Stimulated activated naive CD8-positive, alpha-beta T cell treated with anti-CD3 and anti-CD28 coated beads, Interleukin-15, Interleukin-2, amounts not matched to agents 100 U/mL and 50 U/mL, for 24 hours (primary cell): ENCODE results near the gene RARA.

Experiments used
- ATAC-seq: fragments of 150-1000 bp; cut with Tn5 transposase; one replicate; pipeline ENCODE4 v1.10.0; 2021
- DNase-seq: peaks from one replicate; pipeline ENCODE4 v3.0.0; 2021

The RARA gene

DNA sequence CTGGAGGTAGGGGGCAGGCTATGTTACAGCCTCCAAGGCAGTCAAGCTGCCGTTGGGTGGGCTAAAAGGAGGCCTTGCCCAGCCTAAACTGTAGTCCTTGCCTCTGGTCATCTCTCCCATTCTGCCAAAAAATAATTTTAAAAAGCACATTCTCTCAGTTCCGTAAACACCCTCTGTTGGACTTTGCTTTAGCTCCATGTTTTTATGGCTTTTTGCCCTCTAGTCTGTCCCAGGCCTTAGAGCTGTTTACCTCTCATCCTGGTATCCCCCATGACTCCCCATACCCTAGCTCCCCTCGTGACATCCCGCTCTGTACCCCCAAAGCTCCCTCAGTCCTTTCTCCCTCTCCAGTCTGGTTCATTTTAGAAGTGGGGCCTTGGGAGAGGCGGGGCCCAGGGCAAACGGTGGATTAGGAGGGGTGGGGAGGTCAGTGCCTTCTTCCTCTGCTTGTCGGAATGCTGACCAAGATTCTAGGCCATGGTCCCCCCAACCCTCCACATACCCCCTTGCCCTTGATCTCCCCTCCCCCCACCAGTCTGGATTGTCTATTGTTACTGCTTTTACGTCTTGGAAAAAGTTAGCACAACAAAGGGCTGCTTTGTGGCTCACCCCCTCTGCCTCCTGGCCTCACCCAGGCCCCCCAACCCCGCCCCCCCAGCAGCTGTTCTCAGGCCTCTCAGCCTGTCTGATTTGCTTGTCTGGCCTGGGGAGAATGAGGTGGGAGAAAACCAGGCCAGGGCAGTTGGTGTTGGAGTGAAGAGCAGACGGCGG is 37.2 kb downstream of the RARA start:
- no peak for ATAC-seq
- no peak for DNase-seq

DNA sequence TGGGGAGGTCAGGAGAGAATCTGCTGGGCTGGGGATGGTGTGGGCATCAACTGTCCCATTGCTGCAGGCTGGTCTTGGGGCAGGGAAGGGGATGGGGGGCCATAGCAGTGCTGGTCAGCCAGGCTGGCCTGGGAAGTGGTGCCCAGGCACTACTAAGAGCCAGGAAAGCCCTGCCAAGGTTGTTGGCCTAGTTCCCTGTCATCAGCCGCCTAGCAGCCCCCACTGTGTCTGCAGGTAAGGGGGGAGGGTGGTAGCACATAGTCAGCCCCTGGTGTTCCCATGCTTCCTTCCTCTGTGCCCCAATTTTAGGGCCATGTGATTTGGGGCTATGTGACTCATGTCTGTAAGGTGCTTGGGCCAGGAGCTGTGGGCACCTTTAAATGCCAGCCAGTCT is 37.8 kb downstream of the RARA start:
- DNase-seq = no peak

DNA sequence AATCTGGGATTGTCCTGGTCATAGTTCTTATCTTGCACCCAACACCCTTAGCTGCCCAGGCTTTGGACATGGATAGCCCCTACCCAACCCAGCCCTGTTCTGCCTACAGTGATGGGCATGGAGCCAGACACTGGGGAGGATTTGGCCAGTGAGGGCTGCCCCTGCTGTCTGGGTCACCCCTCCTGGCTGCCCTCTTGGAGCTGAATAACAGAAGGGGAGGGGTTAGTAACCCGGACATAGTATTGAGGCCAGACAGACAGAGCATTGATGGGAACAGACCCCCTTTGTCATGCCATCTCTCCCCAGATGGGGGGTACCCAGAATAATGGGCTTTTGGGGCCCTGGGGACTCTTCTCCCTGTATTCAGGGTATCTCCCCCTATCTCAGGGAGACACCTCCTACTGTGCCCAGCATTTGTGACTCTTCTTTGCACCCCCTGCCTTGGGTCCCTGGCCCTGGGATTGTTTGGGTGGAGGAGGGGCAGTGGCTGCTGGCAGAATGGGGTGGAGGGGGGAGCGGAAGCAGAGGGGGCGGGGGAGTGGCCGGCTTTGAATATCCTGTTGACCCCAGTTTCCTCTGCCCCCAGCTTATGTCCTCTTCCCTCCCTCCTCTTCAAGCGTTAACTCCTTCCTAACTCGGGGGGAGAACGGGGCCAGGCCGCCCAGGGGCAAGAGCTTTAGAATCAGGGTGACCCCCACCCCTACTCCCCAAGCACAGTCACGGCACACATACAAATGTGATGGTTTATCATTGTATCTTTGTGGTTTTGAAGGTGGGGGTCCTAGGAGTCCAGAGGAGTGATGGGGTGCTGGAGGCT is 38.5 kb downstream of the RARA start:
- no peak for DNase-seq
- no peak for ATAC-seq

More for the DNA sequence above, 37.8 kb downstream of the RARA start:
- ATAC-seq = no peak

DNA sequence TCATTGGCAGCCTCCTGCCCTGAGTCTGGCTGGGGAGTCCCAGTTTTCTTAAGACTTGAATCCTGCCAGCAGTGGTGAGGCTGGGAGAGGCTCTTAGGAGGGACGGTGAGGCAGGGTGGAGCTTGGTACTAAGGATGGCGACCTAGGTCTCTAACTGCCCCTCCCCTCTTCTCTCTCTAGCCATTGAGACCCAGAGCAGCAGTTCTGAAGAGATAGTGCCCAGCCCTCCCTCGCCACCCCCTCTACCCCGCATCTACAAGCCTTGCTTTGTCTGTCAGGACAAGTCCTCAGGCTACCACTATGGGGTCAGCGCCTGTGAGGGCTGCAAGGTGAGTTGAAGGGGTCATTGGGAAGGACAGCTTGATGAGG is 39.1 kb downstream of the RARA start:
- DNase-seq = no peak
- no peak for ATAC-seq

DNA sequence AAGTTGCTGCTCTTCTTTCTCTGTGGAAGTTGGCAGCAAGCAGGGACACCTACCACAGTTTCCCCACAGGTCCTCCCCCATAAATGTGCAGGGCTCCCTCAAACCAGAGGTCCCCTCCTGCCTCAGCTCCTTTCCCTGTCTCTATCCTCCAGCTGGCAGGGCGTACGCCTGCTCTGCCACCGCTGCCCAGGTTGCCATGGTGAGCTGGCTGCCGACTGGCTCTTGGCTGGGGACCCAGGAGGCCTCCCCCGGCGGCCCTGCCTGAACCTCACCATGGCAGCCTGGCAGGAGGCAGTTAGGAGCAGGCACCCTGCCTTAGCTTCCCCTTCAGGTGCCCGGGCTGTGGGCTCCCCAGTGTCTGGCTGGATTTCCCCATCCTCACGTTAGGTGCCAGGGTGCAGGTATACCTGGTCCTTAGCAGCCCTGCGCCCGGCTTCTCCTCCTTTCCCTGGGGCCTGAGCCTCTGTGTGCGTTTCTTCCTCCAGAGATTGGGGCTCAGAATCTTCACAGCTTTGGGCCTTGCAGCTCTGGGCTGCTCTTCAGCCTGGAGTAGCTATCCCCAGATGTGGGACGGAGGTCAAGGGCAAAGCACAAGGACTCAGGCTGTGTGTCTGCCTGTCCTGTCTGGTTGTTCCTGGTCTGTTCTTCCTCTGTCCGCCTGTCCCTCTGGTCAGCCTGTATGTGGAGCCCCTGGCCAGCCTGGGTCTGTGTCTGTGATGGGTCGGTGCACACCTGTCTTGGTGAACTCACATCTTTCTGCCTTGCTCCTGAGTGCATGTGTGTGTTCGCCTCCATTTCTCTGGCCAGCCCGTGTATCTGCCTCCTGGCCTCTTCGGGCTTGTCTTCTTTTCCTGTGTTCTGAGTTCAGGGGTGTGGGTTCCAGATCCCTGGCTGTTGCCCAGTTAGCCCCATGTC is 39.8 kb downstream of the RARA start:
- ATAC-seq (no peak), DNase-seq (no peak)

DNA sequence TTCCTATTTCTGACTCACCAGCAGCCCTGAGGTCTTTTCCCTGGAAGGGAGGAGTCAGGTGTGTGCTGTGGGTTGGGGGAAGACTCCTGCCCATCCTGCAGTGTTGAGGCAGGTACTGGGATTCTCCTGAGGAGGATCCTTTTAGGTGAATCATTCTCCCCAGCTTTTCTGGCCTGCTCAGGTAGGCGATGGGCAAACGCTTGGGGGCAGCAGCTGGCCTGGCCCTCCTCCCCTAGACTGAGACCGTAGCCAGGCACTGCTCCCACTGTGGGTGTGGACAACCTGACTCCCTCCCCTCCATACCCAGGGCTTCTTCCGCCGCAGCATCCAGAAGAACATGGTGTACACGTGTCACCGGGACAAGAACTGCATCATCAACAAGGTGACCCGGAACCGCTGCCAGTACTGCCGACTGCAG is 40.5 kb downstream of the RARA start:
- DNase-seq (no peak), ATAC-seq (no peak)

DNA sequence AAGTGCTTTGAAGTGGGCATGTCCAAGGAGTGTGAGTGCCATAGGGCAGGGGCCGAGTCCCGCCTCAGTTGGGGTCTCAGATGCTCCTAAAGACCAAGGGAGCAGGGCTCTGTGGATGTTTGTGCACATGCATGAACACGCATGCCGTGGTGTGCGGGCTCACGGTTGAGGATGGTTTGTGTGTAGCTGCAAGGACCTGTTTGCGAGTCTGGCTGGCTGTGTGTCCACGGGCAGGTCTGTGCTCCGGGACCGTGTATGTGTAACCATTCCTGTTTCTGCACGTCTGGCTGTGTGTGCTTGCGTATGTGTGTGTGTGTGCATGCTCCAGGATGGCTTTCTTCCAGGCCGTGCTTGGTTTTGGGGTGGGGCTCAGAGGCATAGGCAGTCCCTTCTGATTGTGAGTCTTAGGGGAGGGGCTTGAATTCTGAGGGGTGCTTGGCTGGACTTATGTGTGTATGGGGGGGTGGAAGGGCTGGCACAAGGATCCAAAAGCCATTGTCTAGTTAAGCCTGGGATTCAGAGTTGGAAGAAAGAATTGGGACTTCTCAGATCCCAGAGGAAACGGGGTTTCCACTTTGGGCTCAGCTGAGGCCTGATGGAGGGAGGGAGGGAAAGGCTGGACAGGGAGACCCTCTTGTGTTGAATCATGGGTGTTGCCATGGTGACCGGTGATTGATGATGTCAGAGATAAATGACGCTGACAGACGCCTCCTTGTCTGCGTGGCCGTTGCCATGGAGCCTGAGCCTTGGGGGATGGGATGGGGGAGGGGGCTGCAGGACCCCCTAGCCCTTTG is 41.1 kb downstream of the RARA start:
- no peak for DNase-seq
- ATAC-seq = no peak

DNA sequence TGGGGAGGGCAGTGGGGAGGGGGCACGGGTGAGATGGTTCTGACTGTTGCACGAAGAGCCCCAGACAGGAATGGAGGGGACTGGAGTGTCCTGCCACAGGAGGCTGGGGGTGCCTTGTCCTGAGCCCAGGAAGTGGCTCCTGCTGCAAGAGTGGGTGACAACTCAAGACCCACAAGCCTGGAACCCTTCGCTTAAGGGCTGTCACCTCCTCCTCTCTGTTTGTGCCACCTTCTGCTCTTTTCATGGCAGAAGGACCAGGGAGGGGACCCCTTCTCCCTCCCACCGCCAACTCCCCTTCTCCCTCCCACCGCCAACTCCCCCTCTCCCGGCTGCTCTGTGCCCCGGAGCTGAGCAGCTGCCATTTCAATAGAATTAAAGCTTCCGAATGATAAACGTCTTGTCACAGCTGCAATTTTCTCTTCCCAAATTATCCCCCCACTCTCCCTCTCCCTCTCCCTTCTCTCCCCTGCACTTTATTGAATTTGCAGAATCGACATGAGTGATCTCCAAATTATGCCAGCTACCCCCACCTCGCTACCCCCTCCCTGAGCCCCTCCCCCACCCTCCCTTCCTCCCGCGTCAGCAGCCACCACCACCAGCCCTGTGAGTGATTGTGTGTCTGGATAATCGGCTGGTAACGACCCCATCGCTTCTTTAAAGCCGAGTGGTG is 41.8 kb downstream of the RARA start:
- DNase-seq = no peak
- no peak for ATAC-seq

DNA sequence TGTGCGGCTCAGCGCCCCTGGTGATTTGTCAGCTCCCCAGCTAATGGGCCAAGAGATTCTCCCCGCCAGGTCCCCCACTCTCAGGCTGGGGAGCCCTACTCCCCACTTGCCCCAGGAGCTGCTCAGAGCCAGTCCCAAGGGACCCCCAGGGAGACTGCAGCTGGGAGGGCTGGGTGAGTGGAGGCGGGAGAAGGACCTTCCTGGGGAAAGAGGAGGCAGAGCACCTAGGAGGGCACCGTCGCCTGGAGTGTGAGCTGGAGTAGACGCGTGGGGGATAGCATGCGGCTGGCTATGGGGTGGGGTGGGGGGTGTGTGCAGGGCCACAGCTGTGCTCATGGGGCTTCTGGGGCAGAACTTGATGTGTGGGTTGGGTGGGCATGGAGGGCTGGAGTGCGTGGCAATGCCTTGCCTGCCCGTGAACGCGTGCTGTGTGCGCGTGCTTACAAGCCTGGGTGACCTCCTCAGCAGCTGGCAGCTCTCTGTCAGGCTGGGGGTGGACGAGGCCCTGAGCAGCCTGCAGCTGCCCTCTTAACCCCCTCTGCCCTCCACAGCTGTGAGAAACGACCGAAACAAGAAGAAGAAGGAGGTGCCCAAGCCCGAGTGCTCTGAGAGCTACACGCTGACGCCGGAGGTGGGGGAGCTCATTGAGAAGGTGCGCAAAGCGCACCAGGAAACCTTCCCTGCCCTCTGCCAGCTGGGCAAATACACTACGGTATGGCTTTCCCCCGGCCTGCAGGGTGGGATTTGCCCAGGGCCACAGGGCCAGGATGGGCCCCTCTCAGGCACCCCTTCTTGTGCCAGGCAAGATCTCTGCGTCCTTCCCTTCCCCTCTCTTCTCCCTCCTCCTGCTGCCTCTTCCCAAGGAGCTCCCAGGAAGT is 42.6 kb downstream of the RARA start:
- DNase-seq = no peak
- no peak for ATAC-seq

DNA sequence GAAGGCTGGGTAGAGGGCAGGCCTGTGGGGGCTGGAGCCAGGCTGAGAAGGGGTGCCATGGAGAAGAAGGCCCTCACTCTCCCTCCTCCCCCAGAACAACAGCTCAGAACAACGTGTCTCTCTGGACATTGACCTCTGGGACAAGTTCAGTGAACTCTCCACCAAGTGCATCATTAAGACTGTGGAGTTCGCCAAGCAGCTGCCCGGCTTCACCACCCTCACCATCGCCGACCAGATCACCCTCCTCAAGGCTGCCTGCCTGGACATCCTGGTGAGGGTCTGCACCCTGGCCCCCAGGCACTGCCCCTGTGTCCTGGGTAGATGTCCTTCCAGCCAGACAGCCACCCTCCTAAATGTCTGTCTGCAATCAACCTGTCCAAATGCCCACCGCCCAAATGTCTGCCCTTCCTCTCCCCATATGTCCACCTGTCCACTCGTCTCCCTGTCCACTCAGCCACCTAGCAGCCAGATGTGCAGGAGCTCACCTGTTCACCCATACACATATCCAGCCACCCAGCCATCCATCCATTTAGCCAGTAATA is 43.3 kb downstream of the RARA start:
- ATAC-seq (no peak), DNase-seq (no peak)

DNA sequence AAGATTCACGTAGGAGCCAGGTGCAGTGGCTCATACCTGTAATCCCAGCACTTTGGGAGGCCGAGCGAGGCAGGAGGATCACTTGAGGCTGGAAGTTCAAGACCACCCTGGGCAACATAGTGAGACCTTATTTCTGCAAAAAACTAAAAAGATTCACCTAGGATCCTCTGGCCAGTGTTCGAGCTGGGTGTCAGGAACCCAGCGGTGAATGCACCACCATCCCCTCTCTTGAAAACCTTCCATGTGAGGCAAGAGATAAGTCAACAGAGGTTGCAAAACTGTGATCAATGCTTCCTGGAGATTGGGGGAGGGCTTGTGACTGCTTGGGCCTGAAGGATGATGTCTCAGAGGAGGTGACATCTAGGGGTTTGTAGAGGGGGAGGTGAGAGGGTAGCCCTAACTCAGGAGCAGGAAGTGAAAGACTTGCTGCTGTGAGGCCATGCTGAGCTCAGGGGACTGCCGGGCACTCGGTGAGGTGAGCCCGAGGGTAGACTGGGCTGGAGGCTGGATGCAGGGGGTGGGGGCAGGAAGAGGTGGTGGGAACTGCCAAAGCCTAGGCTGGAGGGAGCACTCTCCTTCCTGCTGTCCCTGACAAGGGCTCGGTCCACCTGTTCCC is 43.9 kb downstream of the RARA start:
- DNase-seq = no peak
- ATAC-seq = no peak

DNA sequence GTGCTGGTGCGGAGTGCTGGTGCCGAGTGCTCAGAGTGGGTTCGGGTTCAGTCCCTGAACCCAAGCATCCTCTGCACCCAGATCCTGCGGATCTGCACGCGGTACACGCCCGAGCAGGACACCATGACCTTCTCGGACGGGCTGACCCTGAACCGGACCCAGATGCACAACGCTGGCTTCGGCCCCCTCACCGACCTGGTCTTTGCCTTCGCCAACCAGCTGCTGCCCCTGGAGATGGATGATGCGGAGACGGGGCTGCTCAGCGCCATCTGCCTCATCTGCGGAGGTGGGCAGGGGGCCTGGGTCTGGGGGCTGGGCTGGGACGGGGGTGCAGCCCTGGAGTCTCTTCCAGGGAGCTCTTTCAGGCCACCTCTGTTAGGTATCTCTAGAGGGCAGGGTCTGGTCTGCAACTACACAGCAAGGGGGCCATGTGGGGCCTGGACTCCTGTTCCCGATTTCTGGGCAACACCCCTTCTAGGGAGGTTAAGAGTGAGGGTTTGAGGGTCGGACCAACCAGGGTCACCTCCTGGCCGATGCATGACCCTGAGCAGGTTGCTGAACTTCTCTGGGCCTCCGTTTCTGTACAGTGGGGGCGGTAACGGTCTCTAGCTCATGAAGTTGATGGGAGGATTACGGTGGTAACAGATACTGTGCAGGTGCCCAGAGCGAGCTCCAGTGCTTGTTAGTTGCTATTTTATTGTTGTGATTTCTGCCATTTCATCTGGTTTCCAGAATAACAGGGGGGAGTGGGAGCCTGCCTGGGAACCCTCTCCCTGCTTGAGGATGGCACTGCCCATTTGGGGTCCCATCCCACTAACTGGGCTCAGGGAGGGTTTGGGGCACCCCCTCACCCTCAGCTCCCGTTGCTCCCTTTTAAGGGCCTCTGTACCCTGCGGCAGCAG is 45.5 kb downstream of the RARA start:
- ATAC-seq = no peak
- no peak for DNase-seq

DNA sequence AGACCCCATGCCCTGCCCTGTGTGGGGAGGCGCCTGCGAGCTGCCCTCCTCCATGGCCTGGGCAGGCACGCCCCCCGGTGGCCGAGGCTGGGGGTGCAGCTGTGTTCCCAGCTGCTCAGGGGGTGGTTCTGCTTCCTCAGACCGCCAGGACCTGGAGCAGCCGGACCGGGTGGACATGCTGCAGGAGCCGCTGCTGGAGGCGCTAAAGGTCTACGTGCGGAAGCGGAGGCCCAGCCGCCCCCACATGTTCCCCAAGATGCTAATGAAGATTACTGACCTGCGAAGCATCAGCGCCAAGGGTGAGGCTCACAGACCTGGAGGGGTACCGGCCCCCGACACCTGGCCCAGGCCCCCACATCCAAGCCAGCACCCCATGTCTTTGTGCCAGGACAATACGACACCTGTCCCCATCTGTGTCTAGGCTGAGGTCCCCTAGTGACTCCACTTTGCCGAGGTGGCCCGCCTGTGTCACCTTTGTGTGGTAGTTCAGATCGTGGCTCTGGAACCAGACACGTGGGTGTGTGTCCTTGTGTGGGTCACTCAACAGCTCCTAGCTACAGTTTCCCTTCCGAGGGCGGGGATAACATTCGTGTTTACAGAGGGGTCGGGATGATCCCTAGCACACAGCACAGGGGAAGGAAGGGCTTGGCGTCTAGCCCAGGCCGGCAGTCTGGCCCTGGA is 46.3 kb downstream of the RARA start:
- peak; percentile 62 for ATAC-seq
- DNase-seq = peak; percentile 90

DNA sequence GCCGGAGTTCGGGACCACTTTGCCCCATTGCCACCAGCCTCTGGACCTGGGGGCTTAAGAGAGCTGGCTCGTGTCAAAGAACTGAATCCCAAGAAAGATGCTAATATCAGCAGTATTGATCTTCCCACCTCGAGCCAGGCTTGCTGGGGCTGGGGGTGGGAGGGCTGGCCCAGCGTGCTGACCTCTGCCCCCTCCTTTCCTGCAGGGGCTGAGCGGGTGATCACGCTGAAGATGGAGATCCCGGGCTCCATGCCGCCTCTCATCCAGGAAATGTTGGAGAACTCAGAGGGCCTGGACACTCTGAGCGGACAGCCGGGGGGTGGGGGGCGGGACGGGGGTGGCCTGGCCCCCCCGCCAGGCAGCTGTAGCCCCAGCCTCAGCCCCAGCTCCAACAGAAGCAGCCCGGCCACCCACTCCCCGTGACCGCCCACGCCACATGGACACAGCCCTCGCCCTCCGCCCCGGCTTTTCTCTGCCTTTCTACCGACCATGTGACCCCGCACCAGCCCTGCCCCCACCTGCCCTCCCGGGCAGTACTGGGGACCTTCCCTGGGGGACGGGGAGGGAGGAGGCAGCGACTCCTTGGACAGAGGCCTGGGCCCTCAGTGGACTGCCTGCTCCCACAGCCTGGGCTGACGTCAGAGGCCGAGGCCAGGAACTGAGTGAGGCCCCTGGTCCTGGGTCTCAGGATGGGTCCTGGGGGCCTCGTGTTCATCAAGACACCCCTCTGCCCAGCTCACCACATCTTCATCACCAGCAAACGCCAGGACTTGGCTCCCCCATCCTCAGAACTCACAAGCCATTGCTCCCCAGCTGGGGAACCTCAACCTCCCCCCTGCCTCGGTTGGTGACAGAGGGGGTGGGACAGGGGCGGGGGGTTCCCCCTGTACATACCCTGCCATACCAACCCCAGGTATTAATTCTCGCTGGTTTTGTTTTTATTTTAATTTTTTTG is 47.1 kb downstream of the RARA start:
- no peak for ATAC-seq
- no peak for DNase-seq

DNA sequence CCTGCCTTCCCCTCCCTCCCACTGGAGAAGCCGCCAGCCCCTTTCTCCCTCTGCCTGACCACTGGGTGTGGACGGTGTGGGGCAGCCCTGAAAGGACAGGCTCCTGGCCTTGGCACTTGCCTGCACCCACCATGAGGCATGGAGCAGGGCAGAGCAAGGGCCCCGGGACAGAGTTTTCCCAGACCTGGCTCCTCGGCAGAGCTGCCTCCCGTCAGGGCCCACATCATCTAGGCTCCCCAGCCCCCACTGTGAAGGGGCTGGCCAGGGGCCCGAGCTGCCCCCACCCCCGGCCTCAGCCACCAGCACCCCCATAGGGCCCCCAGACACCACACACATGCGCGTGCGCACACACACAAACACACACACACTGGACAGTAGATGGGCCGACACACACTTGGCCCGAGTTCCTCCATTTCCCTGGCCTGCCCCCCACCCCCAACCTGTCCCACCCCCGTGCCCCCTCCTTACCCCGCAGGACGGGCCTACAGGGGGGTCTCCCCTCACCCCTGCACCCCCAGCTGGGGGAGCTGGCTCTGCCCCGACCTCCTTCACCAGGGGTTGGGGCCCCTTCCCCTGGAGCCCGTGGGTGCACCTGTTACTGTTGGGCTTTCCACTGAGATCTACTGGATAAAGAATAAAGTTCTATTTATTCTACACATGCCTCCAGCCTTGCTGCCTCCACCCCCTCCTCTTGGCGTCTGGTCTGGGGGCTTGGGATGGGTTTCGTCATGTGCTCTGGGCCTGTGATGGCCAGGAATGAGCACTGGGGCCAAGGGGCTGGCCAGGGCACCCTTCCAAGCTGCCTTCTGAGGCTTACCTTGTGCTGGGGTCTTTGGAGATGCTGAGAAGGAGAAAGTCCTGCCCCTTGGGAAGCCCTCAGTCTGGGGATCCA is 48.3 kb downstream of the RARA start:
- no peak for DNase-seq
- ATAC-seq = no peak
